ENCODE measurements around the gene GRPR.

DNA sequence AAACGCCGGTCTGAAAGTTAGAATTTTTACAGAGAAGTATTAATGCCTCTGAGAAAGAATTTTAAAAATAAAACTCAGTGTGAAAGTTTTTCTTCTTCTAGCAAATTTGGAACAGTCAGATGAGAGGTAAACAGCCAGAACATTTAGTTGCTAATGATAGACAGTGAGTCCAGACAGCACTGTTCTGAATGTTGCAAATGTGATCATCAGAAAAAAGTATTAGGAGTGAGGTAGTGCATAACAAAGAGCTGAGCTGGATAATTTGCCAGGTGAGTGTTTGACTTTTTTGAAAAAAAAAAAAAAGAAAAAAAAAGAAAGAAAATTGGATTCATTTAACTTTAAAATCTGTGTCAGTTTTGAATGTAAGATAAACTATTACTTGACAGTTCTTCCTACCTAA is 42.0 kb upstream of the GRPR start:
- TF ChIP-seq, protein P1, sequence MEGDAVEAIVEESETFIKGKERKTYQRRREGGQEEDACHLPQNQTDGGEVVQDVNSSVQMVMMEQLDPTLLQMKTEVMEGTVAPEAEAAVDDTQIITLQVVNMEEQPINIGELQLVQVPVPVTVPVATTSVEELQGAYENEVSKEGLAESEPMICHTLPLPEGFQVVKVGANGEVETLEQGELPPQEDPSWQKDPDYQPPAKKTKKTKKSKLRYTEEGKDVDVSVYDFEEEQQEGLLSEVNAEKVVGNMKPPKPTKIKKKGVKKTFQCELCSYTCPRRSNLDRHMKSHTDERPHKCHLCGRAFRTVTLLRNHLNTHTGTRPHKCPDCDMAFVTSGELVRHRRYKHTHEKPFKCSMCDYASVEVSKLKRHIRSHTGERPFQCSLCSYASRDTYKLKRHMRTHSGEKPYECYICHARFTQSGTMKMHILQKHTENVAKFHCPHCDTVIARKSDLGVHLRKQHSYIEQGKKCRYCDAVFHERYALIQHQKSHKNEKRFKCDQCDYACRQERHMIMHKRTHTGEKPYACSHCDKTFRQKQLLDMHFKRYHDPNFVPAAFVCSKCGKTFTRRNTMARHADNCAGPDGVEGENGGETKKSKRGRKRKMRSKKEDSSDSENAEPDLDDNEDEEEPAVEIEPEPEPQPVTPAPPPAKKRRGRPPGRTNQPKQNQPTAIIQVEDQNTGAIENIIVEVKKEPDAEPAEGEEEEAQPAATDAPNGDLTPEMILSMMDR (IDR thresholded peaks at IDR 0.05), result no peak
- no peak for TF ChIP-seq POLR2A (IDR thresholded peaks at IDR 0.05)
